SH-SY5Y (cell line): Measurements from ENCODE around the gene MAST2.

Source experiments
- GATA2 ChIP-seq: IDR thresholded peaks from 2 replicates; pipeline ENCODE4 v1.6.1; 2011; ENCODE audit warnings: mild to moderate bottlenecking, low read depth, low read length
- GATA3 ChIP-seq: IDR thresholded peaks from 2 replicates; pipeline ENCODE4 v1.6.1; 2011; ENCODE audit warnings: low read depth, mild to moderate bottlenecking, low read length, moderate library complexity

DNA sequence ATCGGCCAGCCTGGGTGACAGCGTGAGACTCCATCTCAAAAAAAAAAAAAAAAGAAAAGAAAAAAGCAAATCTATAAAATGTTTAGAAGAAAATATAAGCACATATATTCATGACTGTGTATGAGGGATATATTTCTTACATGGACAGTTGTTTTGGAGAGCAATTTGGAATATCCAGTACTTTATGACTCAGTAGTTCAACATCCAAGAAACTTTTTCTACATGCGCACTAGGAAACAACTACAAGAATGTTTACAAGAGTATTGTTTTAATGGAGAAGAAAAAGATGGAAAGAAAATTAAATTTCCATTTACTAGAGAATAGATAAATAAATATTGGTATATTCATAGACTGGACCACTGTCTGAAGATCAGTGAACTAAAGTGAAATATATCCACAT lies 77.5 kb downstream of the MAST2 start:
- TF ChIP-seq GATA2 (no peak), GATA3 (no peak)
